H9 (cell line): ENCODE data around the gene CDH13. TPM values are rescaled to one million over a fixed set of nuclear protein-coding genes. Genes with fewer than 3 reads are reported as not detected.

ENCODE experiments used
- DNase-seq: peaks from one replicate; pipeline ENCODE4 v3.0.0-alpha.2; 2017
- H2AFZ ChIP-seq: one replicate; pipeline ENCODE4 v1.6.1; 2013; ENCODE audit warnings: mild to moderate bottlenecking, low read length, control low read depth, moderate library complexity
- H2AK5ac ChIP-seq: 2 replicates; pipeline ENCODE4 v1.6.1; 2013; ENCODE audit warnings: low read length, control low read depth, mixed read lengths; ENCODE audit not compliant: insufficient read length
- H2BK120ac ChIP-seq: one replicate; pipeline ENCODE4 v1.6.1; 2013; ENCODE audit warnings: low read depth, mild to moderate bottlenecking, low read length, control low read depth, inconsistent platforms; ENCODE audit not compliant: poor library complexity, severe bottlenecking
- H2BK12ac ChIP-seq: 2 replicates; pipeline ENCODE4 v1.6.1; 2013; ENCODE audit warnings: low read length, control low read depth, mixed read lengths, low read depth; ENCODE audit not compliant: insufficient read length
- H2BK15ac ChIP-seq: 2 replicates; pipeline ENCODE4 v1.6.1; 2013; ENCODE audit warnings: low read depth, low read length, control low read depth
- H2BK20ac ChIP-seq: one replicate; pipeline ENCODE4 v1.6.1; 2013; ENCODE audit warnings: low read depth, mild to moderate bottlenecking, low read length, control low read depth, inconsistent platforms; ENCODE audit not compliant: poor library complexity, severe bottlenecking
- H2BK5ac ChIP-seq: 2 replicates; pipeline ENCODE4 v1.6.1; 2013; ENCODE audit warnings: low read length, control low read depth, mixed read lengths; ENCODE audit not compliant: insufficient read length
- H3K14ac ChIP-seq: 2 replicates; pipeline ENCODE4 v1.6.1; 2013; ENCODE audit warnings: low read length, control low read depth; ENCODE audit not compliant: insufficient read depth
- H3K18ac ChIP-seq: 2 replicates; pipeline ENCODE4 v1.6.1; 2013; ENCODE audit warnings: low read depth, mild to moderate bottlenecking, mixed read lengths, low read length, control low read depth; ENCODE audit not compliant: insufficient read length
- H3K23ac ChIP-seq: 2 replicates; pipeline ENCODE4 v1.6.1; 2013; ENCODE audit warnings: low read length, control low read depth, mixed read lengths, low read depth; ENCODE audit not compliant: insufficient read length
- H3K23me2 ChIP-seq: 2 replicates; pipeline ENCODE4 v1.6.1; 2013; ENCODE audit warnings: low read depth, mild to moderate bottlenecking, mixed read lengths, low read length, control low read depth; ENCODE audit not compliant: insufficient read length, poor library complexity, severe bottlenecking
- H3K27ac ChIP-seq: 2 replicates; pipeline ENCODE4 v1.5.1; 2013; ENCODE audit warnings: low read length, control low read depth, mixed read lengths, low read depth; ENCODE audit not compliant: insufficient read length
- H3K27me3 ChIP-seq: 2 replicates; pipeline ENCODE4 v1.6.1; 2013; ENCODE audit warnings: low read length, control low read depth, inconsistent platforms; ENCODE audit not compliant: insufficient read depth
- H3K4ac ChIP-seq: 2 replicates; pipeline ENCODE4 v1.6.1; 2013; ENCODE audit warnings: low read depth, mild to moderate bottlenecking, control low read depth, inconsistent platforms, low read length, moderate library complexity
- H3K4me1 ChIP-seq: 2 replicates; pipeline ENCODE4 v1.6.1; 2013; ENCODE audit warnings: low read length, control low read depth, inconsistent platforms; ENCODE audit not compliant: insufficient read depth
- H3K4me2 ChIP-seq: 2 replicates; pipeline ENCODE4 v1.6.1; 2013; ENCODE audit warnings: low read length, control low read depth, mixed read lengths; ENCODE audit not compliant: insufficient read length, insufficient read depth
- H3K56ac ChIP-seq: 2 replicates; pipeline ENCODE4 v1.6.1; 2013; ENCODE audit warnings: low read depth, mild to moderate bottlenecking, mixed read lengths, low read length, control low read depth; ENCODE audit not compliant: insufficient read length
- H3K79me1 ChIP-seq: 2 replicates; pipeline ENCODE4 v1.6.1; 2013; ENCODE audit warnings: low read depth, mild to moderate bottlenecking, moderate library complexity, low read length, control low read depth, inconsistent platforms; ENCODE audit not compliant: insufficient read depth, poor library complexity, severe bottlenecking
- H3K79me2 ChIP-seq: 2 replicates; pipeline ENCODE4 v1.6.1; 2013; ENCODE audit warnings: low read length, control low read depth, inconsistent platforms; ENCODE audit not compliant: insufficient read depth
- H3K9ac ChIP-seq: 2 replicates; pipeline ENCODE4 v1.6.1; 2013; ENCODE audit warnings: low read length, control low read depth, mixed read lengths; ENCODE audit not compliant: insufficient read length; ENCODE audit errors: extremely low read depth
- H3K9me3 ChIP-seq: one replicate; pipeline ENCODE4 v1.6.1; 2013; ENCODE audit warnings: low read depth, low read length, inconsistent platforms; ENCODE audit not compliant: control insufficient read depth
- H3T11ph ChIP-seq: one replicate; pipeline ENCODE4 v1.6.1; 2013; ENCODE audit warnings: mild to moderate bottlenecking, low read length, control low read depth, inconsistent platforms
- H4K20me1 ChIP-seq: one replicate; pipeline ENCODE4 v1.6.1; 2013; ENCODE audit not compliant: control insufficient read depth, insufficient read length, insufficient read depth
- H4K5ac ChIP-seq: 2 replicates; pipeline ENCODE4 v1.6.1; 2013; ENCODE audit warnings: low read depth, mild to moderate bottlenecking, mixed read lengths, low read length, control low read depth; ENCODE audit not compliant: insufficient read length
- H4K8ac ChIP-seq: replicated peaks from 2 replicates; pipeline ENCODE4 v1.6.1; 2013; ENCODE audit warnings: low read length, control low read depth, mixed read lengths, low read depth; ENCODE audit not compliant: insufficient read length
- H4K91ac ChIP-seq: 2 replicates; pipeline ENCODE4 v1.6.1; 2013; ENCODE audit warnings: low read depth, mild to moderate bottlenecking, moderate library complexity, mixed read lengths, low read length, control low read depth; ENCODE audit not compliant: insufficient read length
- H3K27ac Mint-ChIP-seq, 3 experiments: 2 replicates in 2 of 3; 3 replicates in 1 of 3; pipeline ENCODE4 v1.8.0; 2020 to 2021; ENCODE audit warnings: mixed read lengths in 3 of 3, mild to moderate bottlenecking in 1 of 3, moderate library complexity in 1 of 3
- H3K27me3 Mint-ChIP-seq: 2 replicates; pipeline ENCODE4 v1.8.0; 2021; ENCODE audit warnings: low read depth, mild to moderate bottlenecking, moderate library complexity, mixed read lengths
- H3K36me3 Mint-ChIP-seq, 3 experiments: 2 replicates in 2 of 3; 3 replicates in 1 of 3; pipeline ENCODE4 v1.8.0; 2020 to 2021; ENCODE audit warnings: low read depth in 3 of 3, mixed read lengths in 3 of 3; ENCODE audit not compliant: insufficient read depth in 1 of 3
- H3K4me1 Mint-ChIP-seq, 2 experiments: 2 replicates each; pipeline ENCODE4 v1.8.0; 2020; ENCODE audit warnings: mixed read lengths in 2 of 2
- H3K4me3 Mint-ChIP-seq, 2 experiments: 2 replicates in 1 of 2; 3 replicates in 1 of 2; pipeline ENCODE4 v1.8.0; 2020 to 2021; ENCODE audit warnings: mild to moderate bottlenecking in 2 of 2, mixed read lengths in 2 of 2, moderate library complexity in 1 of 2
- H3K9me3 Mint-ChIP-seq, 2 experiments: 2 replicates in 1 of 2; 3 replicates in 1 of 2; pipeline ENCODE4 v1.8.0; 2020; ENCODE audit warnings: mild to moderate bottlenecking in 2 of 2, mixed read lengths in 2 of 2, moderate library complexity in 1 of 2
- WGBS: extraction: QIAGEN DNeasy Blood & Tissue Kit; methylation state at CpG from one replicate; pipeline ENCODE4 v1.1.7; 2013; ENCODE audit warnings: missing lambda C conversion rate, low lambda C conversion rate, mixed read lengths; ENCODE audit not compliant: insufficient read length; ENCODE audit errors: extremely low coverage; 5-methylcytosine and 5-hydroxymethylcytosine counted together
- total RNA-seq: library from RNA; stranded (reverse); gene quantifications from 2 replicates; pipeline ENCODE4 v1.2.1, GENCODE V29; 2021
- TF ChIP-seq, protein P1 (sequence below): fragments of 200-600 bp; sonication (generic); conservative IDR thresholded peaks from 3 replicates; pipeline ENCODE4 v1.8.0; 2021; ENCODE audit warnings: antibody characterized with exemption, mild to moderate bottlenecking

CDH13 gene
- total RNA-seq, 1 experiment from 2014 or later: 1.5 TPM

DNA sequence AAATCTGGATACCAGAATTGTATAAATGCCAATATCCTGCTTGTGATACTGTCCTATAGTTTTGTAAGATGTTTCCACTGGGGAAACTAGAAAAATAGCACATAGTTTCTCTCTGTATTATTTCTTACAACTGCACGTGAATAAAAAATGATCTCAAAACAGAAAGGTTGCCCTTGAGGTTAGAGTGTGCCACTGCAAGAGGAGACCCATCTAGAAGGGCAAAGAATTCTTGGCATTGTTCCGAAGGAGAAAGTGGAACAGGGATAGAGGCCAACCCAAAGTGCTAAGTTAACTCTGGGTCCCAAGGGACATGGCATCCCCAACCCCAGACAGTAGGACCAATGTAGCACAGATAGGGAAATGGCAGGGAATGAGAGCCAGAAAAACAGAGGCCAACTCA, 703.5 kb downstream of the CDH13 start:
- Histone ChIP-seq H2BK120ac (no peak overlapping the region), H3K18ac (no peak overlapping the region), H4K5ac (no peak overlapping the region), H3K27me3 (no peaks in the 10 kb centered on the region), H3K9ac (no peak overlapping the region), H3K27ac (no peak overlapping the region), H4K20me1 (no peaks in the 10 kb centered on the region), H2BK20ac (no peak overlapping the region), H3T11ph (no peak overlapping the region), H3K23ac (no peak overlapping the region), H3K4me1 (no peaks in the 10 kb centered on the region), H2AFZ (no peak overlapping the region), H2BK12ac (no peak overlapping the region), H3K23me2 (no peaks in the 10 kb centered on the region), H3K79me2 (no peaks in the 10 kb centered on the region), H3K79me1 (no peaks in the 10 kb centered on the region), H4K91ac (no peak overlapping the region), H3K56ac (no peak overlapping the region), H3K14ac (peak overlapping the region; percentile 4; the same call in 1 of the 2 replicates), H3K4me2 (no peak overlapping the region), H2BK15ac (no peak overlapping the region), H3K4ac (no peak overlapping the region), H2BK5ac (no peak overlapping the region), H3K9me3 (no peaks in the 10 kb centered on the region), H4K8ac (no peak overlapping the region), H2AK5ac (no peak overlapping the region)
- Mint-ChIP-seq H3K9me3 (no peaks in the 10 kb centered on the region; a peak in 1 of 5 replicates), H3K27ac (no peak overlapping the region), H3K4me3 (no peak overlapping the region), H3K4me1 (no peaks in the 10 kb centered on the region), H3K36me3 (no peaks in the 10 kb centered on the region), H3K27me3 (no peaks in the 10 kb centered on the region)
- WGBS: no CpG with 5 or more reads among the region's 2 CpGs
- no peak for DNase-seq
- TF ChIP-seq, protein P1, sequence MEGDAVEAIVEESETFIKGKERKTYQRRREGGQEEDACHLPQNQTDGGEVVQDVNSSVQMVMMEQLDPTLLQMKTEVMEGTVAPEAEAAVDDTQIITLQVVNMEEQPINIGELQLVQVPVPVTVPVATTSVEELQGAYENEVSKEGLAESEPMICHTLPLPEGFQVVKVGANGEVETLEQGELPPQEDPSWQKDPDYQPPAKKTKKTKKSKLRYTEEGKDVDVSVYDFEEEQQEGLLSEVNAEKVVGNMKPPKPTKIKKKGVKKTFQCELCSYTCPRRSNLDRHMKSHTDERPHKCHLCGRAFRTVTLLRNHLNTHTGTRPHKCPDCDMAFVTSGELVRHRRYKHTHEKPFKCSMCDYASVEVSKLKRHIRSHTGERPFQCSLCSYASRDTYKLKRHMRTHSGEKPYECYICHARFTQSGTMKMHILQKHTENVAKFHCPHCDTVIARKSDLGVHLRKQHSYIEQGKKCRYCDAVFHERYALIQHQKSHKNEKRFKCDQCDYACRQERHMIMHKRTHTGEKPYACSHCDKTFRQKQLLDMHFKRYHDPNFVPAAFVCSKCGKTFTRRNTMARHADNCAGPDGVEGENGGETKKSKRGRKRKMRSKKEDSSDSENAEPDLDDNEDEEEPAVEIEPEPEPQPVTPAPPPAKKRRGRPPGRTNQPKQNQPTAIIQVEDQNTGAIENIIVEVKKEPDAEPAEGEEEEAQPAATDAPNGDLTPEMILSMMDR: peak; percentile 40
